Keratinocyte (primary cell): ENCODE results near the gene RFWD3. TPM values are rescaled to one million over a fixed set of nuclear protein-coding genes. Genes with fewer than 3 reads are reported as not detected.
A peak's percentile ranks its signal among the peaks of the same experiment; 100 is the strongest.

Experiments
- DNase-seq: peaks from one replicate; pipeline ENCODE4 v3.0.0-alpha.2; 2011; ENCODE audit warnings: low read depth, missing footprints, low spot score
- FAIRE-seq: peaks from 2 replicates; lab custom pipeline; 2011; peaks lifted over from hg19 to GRCh38; lab: Jason Lieb, UNC
- H2AFZ ChIP-seq: 2 replicates; pipeline ENCODE4 v1.6.0; 2012; ENCODE audit warnings: low read length, control low read depth, inconsistent platforms; ENCODE audit not compliant: control insufficient read depth
- H3K27ac ChIP-seq: 2 replicates; pipeline ENCODE4 v1.5.1; 2011; ENCODE audit warnings: low read length; ENCODE audit not compliant: control insufficient read depth, insufficient read depth
- H3K27me3 ChIP-seq: 3 replicates; pipeline ENCODE4 v1.6.0; 2011; ENCODE audit warnings: low read length; ENCODE audit not compliant: control insufficient read depth, insufficient read depth; ENCODE audit errors: extremely low read depth
- H3K36me3 ChIP-seq, 2 experiments: 2 replicates in 1 of 2; 3 replicates in 1 of 2; pipeline ENCODE4 v1.5.1; 2011; ENCODE audit warnings: low read length in 2 of 2, mild to moderate bottlenecking in 1 of 2; ENCODE audit not compliant: control insufficient read depth in 2 of 2, insufficient read depth in 2 of 2; ENCODE audit errors: extremely low read depth in 1 of 2
- H3K4me1 ChIP-seq: 3 replicates; pipeline ENCODE4 v1.5.1; 2011; ENCODE audit warnings: low read length; ENCODE audit not compliant: control insufficient read depth, insufficient read depth; ENCODE audit errors: extremely low read depth
- H3K4me2 ChIP-seq: 3 replicates; pipeline ENCODE4 v1.6.0; 2011; ENCODE audit warnings: low read depth, low read length; ENCODE audit not compliant: control insufficient read depth, insufficient read depth; ENCODE audit errors: extremely low read depth
- H3K4me3 ChIP-seq, 3 experiments: fragments of 200-600 bp in 1 of 3; sonication (generic) in 1 of 3; 2 replicates in 2 of 3; 3 replicates in 1 of 3; pipeline ENCODE4 v1.5.1; 2011 to 2016; ENCODE audit warnings: low read length in 3 of 3, mild to moderate bottlenecking in 3 of 3, control low read depth in 2 of 3, inconsistent platforms in 1 of 3, low read depth in 1 of 3, mixed read lengths in 1 of 3, mixed run types in 1 of 3, moderate library complexity in 1 of 3; ENCODE audit not compliant: control insufficient read depth in 2 of 3, insufficient read depth in 2 of 3; ENCODE audit errors: extremely low read depth in 1 of 3
- H3K79me2 ChIP-seq: 2 replicates; pipeline ENCODE4 v1.6.0; 2012; ENCODE audit warnings: low read length; ENCODE audit not compliant: control insufficient read depth, insufficient read depth
- H3K9ac ChIP-seq: 3 replicates; pipeline ENCODE4 v1.6.0; 2011; ENCODE audit warnings: low read length; ENCODE audit not compliant: control insufficient read depth, insufficient read depth; ENCODE audit errors: extremely low read depth
- H3K9me1 ChIP-seq: 3 replicates; pipeline ENCODE4 v1.6.0; 2011; ENCODE audit warnings: low read length; ENCODE audit not compliant: control insufficient read depth, insufficient read depth; ENCODE audit errors: extremely low read depth
- H3K9me3 ChIP-seq: 2 replicates; pipeline ENCODE4 v1.5.1; 2012; ENCODE audit warnings: low read depth, low read length; ENCODE audit not compliant: control insufficient read depth
- H4K20me1 ChIP-seq: 3 replicates; pipeline ENCODE4 v1.6.0; 2011; ENCODE audit warnings: low read length; ENCODE audit not compliant: control insufficient read depth, insufficient read depth; ENCODE audit errors: extremely low read depth
- EZH2 ChIP-seq: IDR thresholded peaks from one replicate; pipeline ENCODE4 v1.6.1; 2012; ENCODE audit warnings: inconsistent platforms, mild to moderate bottlenecking, low read length, moderate library complexity
- dilution Hi-C: fragments of 300-500 bp; cut with MboI; formaldehyde crosslinking; loops from one replicate; pipeline ENCODE4 v1.7.0; 2020; ENCODE audit warnings: low sequenced_read_pairs; ENCODE audit not compliant: extremely low pct_ligation_motif_present
- polyA plus RNA-seq, 5 experiments: library from polyadenylated mRNA; depleted of rRNA in 3 of 5; stranded (reverse) in 3 of 5; stranded (forward) in 1 of 5; unstranded in 1 of 5; fragments of >200 nt; gene quantifications; 1 replicate in 1 of 5; 2 replicates in 3 of 5; 3 replicates in 1 of 5; pipeline versions ENCODE4 v1.2.1 to v1.2.3, GENCODE V29; 2011 to 2012; ENCODE audit warnings: missing spikeins in 2 of 5, low read depth in 1 of 5, low replicate concordance in 1 of 5
- TF ChIP-seq, protein P1 (sequence below), 3 experiments: IDR thresholded peaks in 1 of 3; conservative IDR thresholded peaks in 1 of 3; optimal IDR thresholded peaks in 1 of 3; 2 replicates in 2 of 3; 3 replicates in 1 of 3; pipeline versions ENCODE3 to v1.5.1; 2011; ENCODE audit warnings: low read length in 3 of 3, mild to moderate bottlenecking in 3 of 3, moderate library complexity in 2 of 3, control low read depth in 1 of 3, inconsistent platforms in 1 of 3; ENCODE audit not compliant: insufficient read depth in 2 of 3; ENCODE audit errors: extremely low read depth in 1 of 3

The RFWD3 gene
- polyA plus RNA-seq, 1 donor (not counting 4 experiments of a cell fraction or from before 2014, with no cell fraction given), result 29.2 TPM

DNA sequence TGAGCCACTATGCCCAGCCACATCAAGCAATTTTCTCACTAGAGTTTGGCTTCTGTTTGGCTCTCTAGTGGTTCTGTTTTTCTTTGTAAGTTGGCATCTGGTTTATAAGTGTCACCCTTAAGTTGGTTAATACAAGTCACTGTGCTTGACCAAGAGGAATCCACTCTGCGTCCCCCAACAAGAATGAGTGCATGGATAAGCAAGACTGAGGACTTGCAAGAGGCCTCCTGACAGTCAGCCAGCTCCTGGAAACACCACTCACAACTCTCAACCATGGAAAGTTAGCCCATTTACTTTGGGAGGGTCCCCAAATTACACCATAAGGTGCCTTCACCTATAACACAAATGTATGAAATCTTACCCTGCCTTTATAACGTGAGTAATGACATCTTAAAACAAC lies 7.6 kb downstream of the RFWD3 start:
- Histone ChIP-seq H2AFZ (no peak overlapping the region), H4K20me1 (peaks cover 10% of the 10 kb centered on the region), H3K4me3 (no peak overlapping the region), H3K36me3 (peaks cover 8 to 53% of the 10 kb centered on the region in 2 experiments), H3K79me2 (peaks cover 91% of the 10 kb centered on the region), H3K4me2 (no peak overlapping the region), H3K27ac (no peak overlapping the region), H3K9me3 (no peaks in the 10 kb centered on the region), H3K4me1 (peaks cover 36% of the 10 kb centered on the region), H3K27me3 (no peaks in the 10 kb centered on the region), H3K9me1 (peaks cover 3% of the 10 kb centered on the region), H3K9ac (no peak overlapping the region)
- dilution Hi-C loops, result no loop called here
- no peak for DNase-seq
- TF ChIP-seq, protein P1, sequence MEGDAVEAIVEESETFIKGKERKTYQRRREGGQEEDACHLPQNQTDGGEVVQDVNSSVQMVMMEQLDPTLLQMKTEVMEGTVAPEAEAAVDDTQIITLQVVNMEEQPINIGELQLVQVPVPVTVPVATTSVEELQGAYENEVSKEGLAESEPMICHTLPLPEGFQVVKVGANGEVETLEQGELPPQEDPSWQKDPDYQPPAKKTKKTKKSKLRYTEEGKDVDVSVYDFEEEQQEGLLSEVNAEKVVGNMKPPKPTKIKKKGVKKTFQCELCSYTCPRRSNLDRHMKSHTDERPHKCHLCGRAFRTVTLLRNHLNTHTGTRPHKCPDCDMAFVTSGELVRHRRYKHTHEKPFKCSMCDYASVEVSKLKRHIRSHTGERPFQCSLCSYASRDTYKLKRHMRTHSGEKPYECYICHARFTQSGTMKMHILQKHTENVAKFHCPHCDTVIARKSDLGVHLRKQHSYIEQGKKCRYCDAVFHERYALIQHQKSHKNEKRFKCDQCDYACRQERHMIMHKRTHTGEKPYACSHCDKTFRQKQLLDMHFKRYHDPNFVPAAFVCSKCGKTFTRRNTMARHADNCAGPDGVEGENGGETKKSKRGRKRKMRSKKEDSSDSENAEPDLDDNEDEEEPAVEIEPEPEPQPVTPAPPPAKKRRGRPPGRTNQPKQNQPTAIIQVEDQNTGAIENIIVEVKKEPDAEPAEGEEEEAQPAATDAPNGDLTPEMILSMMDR (optimal IDR thresholded peaks at IDR 0.05 in 1 of 3, IDR thresholded peaks at IDR 0.05 in 1 of 3, conservative IDR thresholded peaks at IDR 0.05 in 1 of 3; ENCODE audit: extremely low read depth in 1 of 3, insufficient read depth in 2 of 3, low read length in 3 of 3), result no peak
- TF ChIP-seq EZH2, result no peak
- no peak for FAIRE-seq

DNA sequence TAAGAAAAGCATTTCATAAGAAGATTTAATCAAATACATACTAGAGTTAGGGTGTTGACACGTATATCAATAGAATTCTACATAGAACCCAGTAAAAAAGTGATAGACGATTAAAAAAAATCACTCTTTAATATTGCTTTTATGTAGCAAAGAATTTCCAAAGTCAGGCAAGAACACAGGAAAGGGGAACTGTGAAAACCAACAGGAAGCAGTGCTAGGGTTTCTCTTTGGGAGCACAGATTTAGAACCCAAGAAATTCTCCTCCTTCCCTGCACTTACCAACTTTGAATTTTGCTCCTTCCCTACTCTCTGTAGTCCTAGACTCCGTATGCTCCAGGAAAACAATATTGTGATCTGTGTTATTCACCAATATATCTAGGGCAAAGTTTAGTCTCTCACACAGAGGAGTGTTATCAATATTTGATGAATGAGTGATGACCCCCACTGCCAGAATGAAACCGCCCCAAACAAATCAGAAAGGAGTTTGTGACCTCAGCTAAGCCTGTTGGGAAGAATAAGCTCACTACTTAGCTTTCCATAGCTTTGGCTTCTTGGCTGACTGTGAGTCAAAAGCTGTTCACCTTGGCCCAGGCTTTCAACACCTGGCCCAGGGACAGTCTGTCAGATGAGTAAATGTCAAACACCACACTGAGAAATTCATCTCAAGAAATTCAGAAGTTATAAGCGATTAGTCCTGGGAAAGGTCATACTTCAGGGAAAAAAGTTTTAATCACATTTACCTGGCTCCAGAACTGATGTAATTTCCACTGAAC lies 8.6 kb downstream of the RFWD3 start:
- FAIRE-seq (no peak), DNase-seq (no peak)
- no peak overlapping the region for H3K9ac ChIP-seq
- H4K20me1 ChIP-seq, result peaks cover 10% of the 10 kb centered on the region
- peaks cover 3% of the 10 kb centered on the region for H3K9me1 ChIP-seq
- H3K9me3 ChIP-seq, result no peaks in the 10 kb centered on the region
- peaks cover 7 to 44% of the 10 kb centered on the region in 2 experiments for H3K36me3 ChIP-seq
- peak overlapping the region; percentile 7 for H3K27ac ChIP-seq
- H3K4me2 ChIP-seq, result no peak overlapping the region
- dilution Hi-C loops, result no loop called here
- H3K4me3 ChIP-seq, result no peak overlapping the region
- H3K4me1 ChIP-seq, result peaks cover 36% of the 10 kb centered on the region
- TF ChIP-seq, protein P1 (optimal IDR thresholded peaks at IDR 0.05 in 1 of 3, IDR thresholded peaks at IDR 0.05 in 1 of 3, conservative IDR thresholded peaks at IDR 0.05 in 1 of 3; ENCODE audit: extremely low read depth in 1 of 3, insufficient read depth in 2 of 3, low read length in 3 of 3), result no peak
- no peak for TF ChIP-seq EZH2
- no peaks in the 10 kb centered on the region for H3K27me3 ChIP-seq
- peaks cover 89% of the 10 kb centered on the region for H3K79me2 ChIP-seq
- no peak overlapping the region for H2AFZ ChIP-seq
